GM12873 (cell line): ENCODE data around the gene SNPH.

Experiments
- TF ChIP-seq, protein P1 (sequence below): IDR thresholded peaks from 2 replicates; pipeline ENCODE4 v1.5.1; 2012; ENCODE audit warnings: low read depth, mild to moderate bottlenecking, moderate library complexity, low read length, control low read depth; ENCODE audit not compliant: insufficient read depth; ENCODE audit errors: missing control alignments

Gene SNPH

DNA sequence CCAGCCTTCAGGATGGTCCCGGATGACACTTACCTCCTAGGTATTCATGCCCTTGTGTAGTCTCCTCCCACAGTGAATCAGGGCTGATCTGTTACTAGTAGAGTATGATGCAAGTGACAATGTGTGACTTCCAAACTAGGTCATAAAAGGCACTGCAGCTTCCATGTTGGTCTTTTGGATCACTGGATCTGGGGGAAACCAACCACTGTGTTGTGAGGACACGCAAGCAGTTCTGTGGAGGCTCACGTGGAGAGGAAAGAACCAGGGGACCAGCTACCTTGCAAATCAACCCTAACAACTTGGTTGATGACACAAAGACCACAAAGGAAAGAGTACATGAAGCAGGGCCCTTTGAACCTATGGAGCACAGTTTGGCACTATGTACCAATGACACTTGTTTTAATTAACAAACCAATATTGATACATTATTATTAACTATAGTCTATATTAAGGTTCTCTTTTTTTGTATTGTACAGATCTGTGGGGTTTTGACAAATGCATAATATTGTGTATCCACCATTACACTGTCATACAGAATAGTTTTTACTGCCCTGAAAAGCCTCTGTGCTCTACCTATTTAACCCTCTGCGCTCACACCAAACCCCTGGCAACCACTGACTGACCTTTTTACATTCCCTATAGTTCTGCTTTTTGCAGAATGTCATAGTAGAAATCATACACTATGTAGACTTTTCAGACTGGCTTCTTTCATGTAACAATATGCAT, 79.1 kb downstream of the SNPH start:
- TF ChIP-seq, protein P1, sequence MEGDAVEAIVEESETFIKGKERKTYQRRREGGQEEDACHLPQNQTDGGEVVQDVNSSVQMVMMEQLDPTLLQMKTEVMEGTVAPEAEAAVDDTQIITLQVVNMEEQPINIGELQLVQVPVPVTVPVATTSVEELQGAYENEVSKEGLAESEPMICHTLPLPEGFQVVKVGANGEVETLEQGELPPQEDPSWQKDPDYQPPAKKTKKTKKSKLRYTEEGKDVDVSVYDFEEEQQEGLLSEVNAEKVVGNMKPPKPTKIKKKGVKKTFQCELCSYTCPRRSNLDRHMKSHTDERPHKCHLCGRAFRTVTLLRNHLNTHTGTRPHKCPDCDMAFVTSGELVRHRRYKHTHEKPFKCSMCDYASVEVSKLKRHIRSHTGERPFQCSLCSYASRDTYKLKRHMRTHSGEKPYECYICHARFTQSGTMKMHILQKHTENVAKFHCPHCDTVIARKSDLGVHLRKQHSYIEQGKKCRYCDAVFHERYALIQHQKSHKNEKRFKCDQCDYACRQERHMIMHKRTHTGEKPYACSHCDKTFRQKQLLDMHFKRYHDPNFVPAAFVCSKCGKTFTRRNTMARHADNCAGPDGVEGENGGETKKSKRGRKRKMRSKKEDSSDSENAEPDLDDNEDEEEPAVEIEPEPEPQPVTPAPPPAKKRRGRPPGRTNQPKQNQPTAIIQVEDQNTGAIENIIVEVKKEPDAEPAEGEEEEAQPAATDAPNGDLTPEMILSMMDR, result no peak

DNA sequence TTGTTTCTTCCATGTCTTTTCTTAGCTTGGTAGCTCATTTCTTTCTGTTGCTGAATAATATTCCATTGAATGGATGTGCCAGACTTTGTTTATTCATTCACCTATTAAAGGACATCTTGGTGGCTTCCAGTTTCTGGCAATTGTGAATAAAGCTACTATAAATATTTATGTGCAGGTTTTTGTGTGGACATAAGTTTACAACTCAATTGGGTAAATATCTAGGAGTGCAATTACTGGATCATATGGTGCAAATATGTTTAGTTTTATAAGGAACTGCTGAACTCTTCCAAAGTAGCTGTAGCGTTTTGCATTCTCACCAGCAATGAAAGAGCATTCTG, 79.6 kb downstream of the SNPH start:
- TF ChIP-seq, protein P1, result no peak

DNA sequence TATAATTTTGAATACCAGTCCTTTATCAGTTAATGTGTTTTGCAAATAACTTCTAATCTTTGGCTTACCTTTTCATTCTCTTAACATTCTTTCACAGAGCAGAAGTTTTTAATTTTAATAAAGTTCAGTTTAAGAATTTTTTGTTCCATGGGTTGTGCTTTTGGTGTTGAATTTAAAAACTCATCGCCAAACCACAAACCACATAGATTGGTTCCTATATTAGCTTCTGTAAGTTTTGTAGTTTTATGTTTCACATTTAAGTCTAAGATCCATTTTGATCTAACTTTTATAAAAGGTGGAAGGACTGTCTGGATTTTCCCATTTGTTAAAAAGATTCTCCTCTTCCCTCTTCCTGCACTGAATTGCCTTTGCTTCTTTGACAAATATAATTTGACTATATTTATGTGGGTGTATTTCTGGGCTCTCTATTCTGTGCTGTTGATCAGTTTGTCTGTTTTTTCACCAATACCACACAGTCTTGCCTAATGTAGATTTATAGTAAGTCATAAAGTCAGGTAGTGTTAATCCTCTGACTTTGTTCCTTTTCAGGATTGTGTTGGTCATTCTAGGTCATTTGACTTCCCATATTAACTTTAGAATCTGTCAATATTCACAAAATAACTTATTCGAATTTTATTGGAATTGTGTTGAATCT, 80.3 kb downstream of the SNPH start:
- TF ChIP-seq, protein P1, result no peak

DNA sequence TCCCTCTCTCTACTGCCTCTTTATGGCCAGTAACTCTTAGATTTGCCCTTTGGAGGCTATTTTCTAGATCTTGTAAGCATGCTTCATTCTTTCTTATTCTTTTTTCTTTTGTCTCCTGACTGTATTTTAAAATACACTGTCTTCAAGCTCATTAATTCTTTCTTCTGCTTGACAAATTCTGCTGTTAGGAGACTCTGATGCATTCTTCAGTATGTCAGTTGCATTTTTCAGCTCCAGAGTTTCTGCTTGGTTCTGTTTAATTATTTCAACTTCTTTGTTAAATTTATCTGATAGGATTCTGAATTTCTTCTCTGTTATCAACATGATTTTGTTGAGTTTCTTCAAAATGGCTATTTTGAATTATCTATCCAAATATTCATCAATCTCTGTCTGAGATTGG, 87.9 kb downstream of the SNPH start:
- TF ChIP-seq, protein P1, result no peak

DNA sequence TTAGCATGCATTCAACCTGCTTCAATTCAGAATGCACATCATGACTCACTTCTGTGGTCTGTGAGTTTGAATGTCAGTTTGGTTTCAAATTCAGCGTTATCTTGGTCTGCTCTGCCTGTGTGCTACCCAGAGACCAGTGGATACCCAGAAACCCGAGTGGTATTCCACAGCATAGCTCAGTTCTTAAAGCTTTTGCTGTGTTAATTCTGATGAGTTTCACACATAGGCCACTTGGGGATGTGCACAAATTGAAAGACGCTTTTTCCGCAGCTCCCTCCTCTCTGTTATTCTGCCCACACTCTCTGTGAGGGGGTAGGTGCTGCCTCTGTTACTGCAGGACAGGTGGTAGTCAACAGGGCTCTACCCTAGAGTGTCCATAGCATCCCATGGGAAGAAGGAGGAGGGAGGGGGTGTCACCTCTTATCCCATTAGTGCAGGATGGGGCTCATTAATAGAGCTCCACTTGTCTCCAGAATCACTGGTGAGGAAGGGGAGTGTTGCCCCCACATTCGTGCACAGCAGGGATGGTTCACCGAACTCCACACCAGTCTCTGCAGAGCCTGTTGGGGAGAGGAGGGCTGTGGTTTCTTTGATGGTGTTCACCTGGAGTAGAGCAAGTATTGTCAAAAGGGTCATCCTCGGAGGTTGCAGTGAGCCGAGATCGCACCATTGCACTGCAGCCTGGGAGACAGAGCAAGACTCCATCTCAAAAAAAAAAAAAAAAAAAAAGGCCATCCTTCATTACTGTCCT, 92.0 kb downstream of the SNPH start:
- TF ChIP-seq, protein P1, result no peak
